ENCODE data around the gene SLC4A1. TPM values are rescaled to one million over a fixed set of nuclear protein-coding genes. Genes with fewer than 3 reads are reported as not detected.

Gene SLC4A1
- total and polyA plus RNA-seq, 12 donors, result 0.06 to 2.4 (median 0.52) TPM; not detected in 1

GRCh38 chr17:44314869-44315661 is 47.1 kb upstream of the SLC4A1 start:
- peaks cover 4 to 14% (median 6%) of the 10 kb centered on the region in 9 donors for H3K4me1 ChIP-seq
- no peaks in the 10 kb centered on the region for H3K9me3 ChIP-seq
- DNase-seq (no peak), ATAC-seq (no peak)
- H3K27ac ChIP-seq, result no peak overlapping the region
- no peak for TF ChIP-seq CTCF (IDR thresholded peaks at IDR 0.05)
- H3K36me3 ChIP-seq, result peaks cover 0 to 12% (median 1%) of the 10 kb centered on the region in 9 donors
- H3K27me3 ChIP-seq, result peaks cover 15 to 61% (median 52%) of the 10 kb centered on the region in 7 donors
- intact Hi-C loops (cut with DNase I), result no loop called here
- 2% methylated on average over 54 to 81 of the region's 81 CpGs for WGBS, 2 donors
- H3K4me3 ChIP-seq, result peak overlapping the region in 8 of 10 donors; percentile 23 to 42 (median 30)

- DNase-seq (no peak), ATAC-seq (no peak)
- peak overlapping the region in 2 of 10 donors; percentile 24 to 42 for H3K4me3 ChIP-seq
- peaks cover 15 to 61% (median 52%) of the 10 kb centered on the region in 7 donors for H3K27me3 ChIP-seq
- 26 to 30% methylated on average over 10 to 11 of the region's 11 CpGs for WGBS, 2 donors
- intact Hi-C loops (cut with DNase I), result no loop called here
- no peak overlapping the region for H3K27ac ChIP-seq
- H3K36me3 ChIP-seq, result peaks cover 0 to 7% (median 0%) of the 10 kb centered on the region in 9 donors
- peaks cover 4 to 14% (median 6%) of the 10 kb centered on the region in 9 donors for H3K4me1 ChIP-seq
- H3K9me3 ChIP-seq, result no peaks in the 10 kb centered on the region
- TF ChIP-seq CTCF (IDR thresholded peaks at IDR 0.05), result no peak
Observed at GRCh38 chr17:44314524-44314868, 46.6 kb upstream of the SLC4A1 start.

GRCh38 chr17:44314031-44314430 is 46.1 kb upstream of the SLC4A1 start:
- TF ChIP-seq CTCF (IDR thresholded peaks at IDR 0.05), result no peak
- H3K4me1 ChIP-seq, result peaks cover 4 to 17% (median 6%) of the 10 kb centered on the region in 9 donors
- WGBS, 2 donors, result 73 to 79% methylated on average over 7 of the region's 7 CpGs
- peaks cover 0 to 2% (median 0%) of the 10 kb centered on the region in 9 donors for H3K36me3 ChIP-seq
- no peak overlapping the region for H3K27ac ChIP-seq
- H3K4me3 ChIP-seq, result no peak overlapping the region
- no peaks in the 10 kb centered on the region for H3K9me3 ChIP-seq
- no peak for DNase-seq
- H3K27me3 ChIP-seq, result peaks cover 15 to 61% (median 52%) of the 10 kb centered on the region in 7 donors
- intact Hi-C loops (cut with DNase I), result no loop called here
- no peak for ATAC-seq

- no peaks in the 10 kb centered on the region for H3K9me3 ChIP-seq
- H3K27ac ChIP-seq, result no peak overlapping the region
- no peak for TF ChIP-seq CTCF (IDR thresholded peaks at IDR 0.05)
- H3K4me3 ChIP-seq, result no peak overlapping the region
- ATAC-seq (no peak), DNase-seq (no peak)
- 65 to 66% methylated on average over 17 of the region's 17 CpGs for WGBS, 2 donors
- intact Hi-C loops (cut with DNase I), result no loop called here
- peaks cover 15 to 65% (median 48%) of the 10 kb centered on the region in 7 donors for H3K27me3 ChIP-seq
- H3K4me1 ChIP-seq, result peaks cover 7 to 32% (median 20%) of the 10 kb centered on the region in 9 donors
- H3K36me3 ChIP-seq, result no peaks in the 10 kb centered on the region
Observed at GRCh38 chr17:44312396-44313104, 44.6 kb upstream of the SLC4A1 start.

Measured in heart right ventricle (tissue), 16 donors.